ENCODE measurements around the gene PALLD. TPM values are rescaled to one million over a fixed set of nuclear protein-coding genes. Genes with fewer than 3 reads are reported as not detected.

Gene PALLD
- total RNA-seq, 1 experiment from 2014 or later: 166 TPM

GRCh38 chr4:168784786-168785461, 288.1 kb downstream of the PALLD start (continued):
- TF ChIP-seq, protein P1, sequence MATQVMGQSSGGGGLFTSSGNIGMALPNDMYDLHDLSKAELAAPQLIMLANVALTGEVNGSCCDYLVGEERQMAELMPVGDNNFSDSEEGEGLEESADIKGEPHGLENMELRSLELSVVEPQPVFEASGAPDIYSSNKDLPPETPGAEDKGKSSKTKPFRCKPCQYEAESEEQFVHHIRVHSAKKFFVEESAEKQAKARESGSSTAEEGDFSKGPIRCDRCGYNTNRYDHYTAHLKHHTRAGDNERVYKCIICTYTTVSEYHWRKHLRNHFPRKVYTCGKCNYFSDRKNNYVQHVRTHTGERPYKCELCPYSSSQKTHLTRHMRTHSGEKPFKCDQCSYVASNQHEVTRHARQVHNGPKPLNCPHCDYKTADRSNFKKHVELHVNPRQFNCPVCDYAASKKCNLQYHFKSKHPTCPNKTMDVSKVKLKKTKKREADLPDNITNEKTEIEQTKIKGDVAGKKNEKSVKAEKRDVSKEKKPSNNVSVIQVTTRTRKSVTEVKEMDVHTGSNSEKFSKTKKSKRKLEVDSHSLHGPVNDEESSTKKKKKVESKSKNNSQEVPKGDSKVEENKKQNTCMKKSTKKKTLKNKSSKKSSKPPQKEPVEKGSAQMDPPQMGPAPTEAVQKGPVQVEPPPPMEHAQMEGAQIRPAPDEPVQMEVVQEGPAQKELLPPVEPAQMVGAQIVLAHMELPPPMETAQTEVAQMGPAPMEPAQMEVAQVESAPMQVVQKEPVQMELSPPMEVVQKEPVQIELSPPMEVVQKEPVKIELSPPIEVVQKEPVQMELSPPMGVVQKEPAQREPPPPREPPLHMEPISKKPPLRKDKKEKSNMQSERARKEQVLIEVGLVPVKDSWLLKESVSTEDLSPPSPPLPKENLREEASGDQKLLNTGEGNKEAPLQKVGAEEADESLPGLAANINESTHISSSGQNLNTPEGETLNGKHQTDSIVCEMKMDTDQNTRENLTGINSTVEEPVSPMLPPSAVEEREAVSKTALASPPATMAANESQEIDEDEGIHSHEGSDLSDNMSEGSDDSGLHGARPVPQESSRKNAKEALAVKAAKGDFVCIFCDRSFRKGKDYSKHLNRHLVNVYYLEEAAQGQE (IDR thresholded peaks at IDR 0.05; ENCODE audit: low read depth): no peak
- TF ChIP-seq CEBPB (IDR thresholded peaks at IDR 0.05; ENCODE audit: low read depth) (no peak), CBX3 (IDR thresholded peaks at IDR 0.05; ENCODE audit: low read depth) (no peak), YY1 (IDR thresholded peaks at IDR 0.05; ENCODE audit: extremely low read depth, insufficient replicate concordance, low read depth, low read length) (no peak), ZFX (IDR thresholded peaks at IDR 0.05) (no peak), EZH2 (IDR thresholded peaks at IDR 0.05) (no peak)

DNA sequence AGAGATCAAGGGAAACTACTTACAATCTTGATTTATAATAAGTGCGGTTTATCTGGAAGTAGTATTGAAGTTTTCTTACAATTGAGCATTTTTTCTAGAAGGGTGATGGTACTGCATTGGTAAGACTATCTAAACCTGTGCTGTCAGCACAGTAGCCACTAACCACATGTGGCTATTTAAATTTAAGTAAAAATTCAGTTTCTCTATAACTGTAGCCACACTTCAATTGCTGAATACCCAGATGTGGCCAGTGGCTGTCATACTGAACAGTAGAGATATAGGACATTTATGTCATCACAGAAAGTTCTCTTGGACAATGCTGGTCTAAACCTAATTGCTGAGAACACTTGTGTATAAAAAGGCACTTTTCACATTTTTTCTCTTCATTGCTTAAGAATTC, 290.5 kb downstream of the PALLD start:
- Histone ChIP-seq H3K36me3 (ENCODE audit: control insufficient read depth in 1 of 2, insufficient read depth in 2 of 2, low read length in 2 of 2) (no peaks in the 10 kb centered on the region), H3K4me3 (replicated peaks in 1 of 2; ENCODE audit: low read depth in 1 of 2, low read length in 2 of 2) (no peak overlapping the region), H3K4me1 (ENCODE audit: control insufficient read depth in 1 of 2, insufficient read depth in 2 of 2, low read length in 2 of 2) (peaks cover 23 to 24% of the 10 kb centered on the region in 2 experiments), H3K4me2 (ENCODE audit: low read length) (no peak overlapping the region), H4K20me1 (ENCODE audit: insufficient read depth) (no peaks in the 10 kb centered on the region), H3K9me2 (ENCODE audit: insufficient read depth) (no peaks in the 10 kb centered on the region), H3K27me3 (ENCODE audit: insufficient read depth, low read length) (no peaks in the 10 kb centered on the region), H2AFZ (ENCODE audit: low read depth, low read length, poor library complexity, severe bottlenecking) (no peak overlapping the region), H3K79me2 (ENCODE audit: insufficient read depth, low read length) (no peaks in the 10 kb centered on the region), H3K9ac (ENCODE audit: low read length) (no peak overlapping the region), H3K27ac (ENCODE audit: low read depth, low read length) (no peak overlapping the region), H3K9me3 (ENCODE audit: control insufficient read depth in 1 of 2, insufficient read depth in 1 of 2, low read depth in 1 of 2, low read length in 2 of 2) (no peaks in the 10 kb centered on the region)
- no TSS peak for BruUV-seq (replicated peaks)
- intact Hi-C loops (cut with micrococcal nuclease): no loop called here
- CTCF ChIA-PET: no interaction called here
- ATAC-seq (no peak), DNase-seq (ENCODE audit: low read depth, low spot score) (no peak)
- RAD21 ChIA-PET (ENCODE audit: low non-redundant PET in 1 of 2, low total read pairs in 2 of 2, uncharacterized antibody in 2 of 2, unreplicated experiment in 2 of 2): no interaction called here
- TF ChIP-seq CTCF (IDR thresholded peaks at IDR 0.05 in 2 of 3, conservative IDR thresholded peaks at IDR 0.05 in 1 of 3; ENCODE audit: borderline replicate concordance in 1 of 3, insufficient read depth in 1 of 3, low read depth in 2 of 3, low read length in 2 of 3) (no peak), CEBPB (IDR thresholded peaks at IDR 0.05; ENCODE audit: low read depth) (no peak), MAX (IDR thresholded peaks at IDR 0.05) (no peak), ATF3 (IDR thresholded peaks at IDR 0.05) (no peak), EZH2phosphoT487 (IDR thresholded peaks at IDR 0.05; ENCODE audit: borderline replicate concordance) (no peak), FOSL1 (IDR thresholded peaks at IDR 0.05; ENCODE audit: low read depth) (no peak), CBX3 (IDR thresholded peaks at IDR 0.05; ENCODE audit: low read depth) (no peak)
- TF ChIP-seq, protein P1 (IDR thresholded peaks at IDR 0.05; ENCODE audit: low read depth): no peak
- POLR2A ChIA-PET: no interaction called here
